Stimulated activated CD8-positive, alpha-beta memory T cell treated with anti-CD3 and anti-CD28 coated beads, Interleukin-12 subunit alpha, Interleukin-12 subunit beta, amount 100 ng/mL, for 1 hour (primary cell): ENCODE data around the gene GOLGA6L4.
"Not testable (repeated sequence)": the region's sequence is repeated elsewhere in the genome, so short reads cannot be mapped to it uniquely, and the experiment has no call there.

Source experiments
- DNase-seq: peaks from one replicate; pipeline ENCODE4 v3.0.0-alpha.2; 2020; ENCODE audit warnings: low read depth

GOLGA6L4 gene

GRCh38 chr15:84235573-84235972 lies at the start of gene GOLGA6L4:
Gene GOLGA6L4, plus strand, starts transcription at chr15:84235773. Its CDS starts 62 bp downstream, at chr15:84235835.
- DNase-seq = not testable (repeated sequence)

GRCh38 chr15:84192982-84193381 lies 42.6 kb upstream of the GOLGA6L4 start:
- not testable (repeated sequence) for DNase-seq

GRCh38 chr15:84195603-84196002 lies 40.0 kb upstream of the GOLGA6L4 start:
- not testable (repeated sequence) for DNase-seq

GRCh38 chr15:84196530-84197188 lies 38.9 kb upstream of the GOLGA6L4 start:
- DNase-seq = not testable (repeated sequence)

- not testable (repeated sequence) for DNase-seq
These were observed 35.7 kb upstream of the GOLGA6L4 start for GRCh38 chr15:84199865-84200264.

GRCh38 chr15:84246441-84246840 lies 10.9 kb downstream of the GOLGA6L4 start:
- DNase-seq = not testable (repeated sequence)
